Gastroesophageal sphincter (tissue), 3 donors: Measurements from ENCODE around the gene FHOD3.

Experiments used
- POLR2A ChIP-seq, 2 donors: fragments of 450-650 bp; IDR thresholded peaks; one replicate each; pipeline ENCODE4 v1.6.1; 2017; ENCODE audit warnings: antibody characterized with exemption in 2 of 2, mild to moderate bottlenecking in 2 of 2, moderate library complexity in 1 of 2
- POLR2AphosphoS5 ChIP-seq: sonication (generic); formaldehyde crosslinking; IDR thresholded peaks from one replicate; pipeline ENCODE4 v1.6.1; 2017; ENCODE audit warnings: antibody characterized with exemption
- TF ChIP-seq, protein P1 (sequence below), 4 experiments: fragments of 200-600 bp in 2 of 4; fragments of 450-650 bp in 2 of 4; sonication (generic) in 1 of 4; IDR thresholded peaks; one replicate each; pipeline ENCODE4 v1.5.1; 2017 to 2019; ENCODE audit warnings: antibody characterized with exemption in 4 of 4, mild to moderate bottlenecking in 2 of 4, moderate library complexity in 2 of 4

DNA sequence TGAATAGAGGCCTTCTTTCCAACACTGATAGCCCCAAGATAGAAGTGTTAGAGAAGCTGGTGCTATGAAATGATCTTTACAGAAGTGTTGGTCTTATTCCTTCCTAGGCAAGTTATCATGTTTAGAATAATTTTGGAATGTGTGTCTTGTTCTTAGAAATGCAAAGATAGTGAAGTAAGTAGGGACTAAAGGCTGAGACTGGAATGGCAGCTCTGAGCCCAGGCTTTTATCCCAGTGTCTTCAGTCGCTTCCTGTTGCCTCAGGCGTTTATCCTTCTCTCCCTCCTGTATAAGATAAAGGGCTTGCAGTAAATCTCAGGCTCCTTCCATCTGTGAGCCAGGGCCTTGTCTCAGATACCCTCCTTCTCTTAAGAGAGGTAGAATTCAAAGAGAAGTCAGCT, 313.1 kb downstream of the FHOD3 start:
- TF ChIP-seq, protein P1, sequence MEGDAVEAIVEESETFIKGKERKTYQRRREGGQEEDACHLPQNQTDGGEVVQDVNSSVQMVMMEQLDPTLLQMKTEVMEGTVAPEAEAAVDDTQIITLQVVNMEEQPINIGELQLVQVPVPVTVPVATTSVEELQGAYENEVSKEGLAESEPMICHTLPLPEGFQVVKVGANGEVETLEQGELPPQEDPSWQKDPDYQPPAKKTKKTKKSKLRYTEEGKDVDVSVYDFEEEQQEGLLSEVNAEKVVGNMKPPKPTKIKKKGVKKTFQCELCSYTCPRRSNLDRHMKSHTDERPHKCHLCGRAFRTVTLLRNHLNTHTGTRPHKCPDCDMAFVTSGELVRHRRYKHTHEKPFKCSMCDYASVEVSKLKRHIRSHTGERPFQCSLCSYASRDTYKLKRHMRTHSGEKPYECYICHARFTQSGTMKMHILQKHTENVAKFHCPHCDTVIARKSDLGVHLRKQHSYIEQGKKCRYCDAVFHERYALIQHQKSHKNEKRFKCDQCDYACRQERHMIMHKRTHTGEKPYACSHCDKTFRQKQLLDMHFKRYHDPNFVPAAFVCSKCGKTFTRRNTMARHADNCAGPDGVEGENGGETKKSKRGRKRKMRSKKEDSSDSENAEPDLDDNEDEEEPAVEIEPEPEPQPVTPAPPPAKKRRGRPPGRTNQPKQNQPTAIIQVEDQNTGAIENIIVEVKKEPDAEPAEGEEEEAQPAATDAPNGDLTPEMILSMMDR (IDR thresholded peaks at IDR 0.05): no peak
- TF ChIP-seq POLR2A (IDR thresholded peaks at IDR 0.05): no peak
- no peak for TF ChIP-seq POLR2AphosphoS5
